ENCODE measurements around the gene CHAD.

The CHAD gene

GRCh38 chr17:50472286-50472685, 3.6 kb upstream of the CHAD start:
- no peak overlapping the region for H3K4me3 ChIP-seq (ENCODE audit: low read depth, low read length)

GRCh38 chr17:50471009-50471905, 2.6 kb upstream of the CHAD start:
- H3K4me3 ChIP-seq (ENCODE audit: low read depth, low read length), result no peak overlapping the region
- no peak for TF ChIP-seq CTCF (IDR thresholded peaks at IDR 0.05; ENCODE audit: borderline replicate concordance, insufficient read depth, low read depth, low read length)

More at GRCh38 chr17:50472286-50472685, 3.6 kb upstream of the CHAD start:
- no peak for TF ChIP-seq CTCF (IDR thresholded peaks at IDR 0.05; ENCODE audit: borderline replicate concordance, insufficient read depth, low read depth, low read length)

- H3K4me3 ChIP-seq (ENCODE audit: low read depth, low read length), result no peak overlapping the region
- TF ChIP-seq CTCF (IDR thresholded peaks at IDR 0.05; ENCODE audit: borderline replicate concordance, insufficient read depth, low read depth, low read length), result no peak
These were observed 1.7 kb upstream of the CHAD start for GRCh38 chr17:50470426-50470825.

GRCh38 chr17:50469671-50470305, 1.1 kb upstream of the CHAD start:
- TF ChIP-seq CTCF (IDR thresholded peaks at IDR 0.05; ENCODE audit: borderline replicate concordance, insufficient read depth, low read depth, low read length), result no peak
- no peak overlapping the region for H3K4me3 ChIP-seq (ENCODE audit: low read depth, low read length)

- H3K4me3 ChIP-seq (ENCODE audit: low read depth, low read length), result no peak overlapping the region
- no peak for TF ChIP-seq CTCF (IDR thresholded peaks at IDR 0.05; ENCODE audit: borderline replicate concordance, insufficient read depth, low read depth, low read length)
These were observed 527 bp upstream of the CHAD start for GRCh38 chr17:50469208-50469605.

- TF ChIP-seq CTCF (IDR thresholded peaks at IDR 0.05; ENCODE audit: borderline replicate concordance, insufficient read depth, low read depth, low read length), result no peak
- no peak overlapping the region for H3K4me3 ChIP-seq (ENCODE audit: low read depth, low read length)
These were observed 801 bp downstream of the CHAD start for GRCh38 chr17:50467855-50468303.
